ENCODE measurements around the gene CHRNA1. TPM values are rescaled to one million over a fixed set of nuclear protein-coding genes. Genes with fewer than 3 reads are reported as not detected.

CHRNA1 gene
- polyA plus RNA-seq, 1 of the 3 experiments (the other 2 are of a cell fraction), result 0.02 TPM

DNA sequence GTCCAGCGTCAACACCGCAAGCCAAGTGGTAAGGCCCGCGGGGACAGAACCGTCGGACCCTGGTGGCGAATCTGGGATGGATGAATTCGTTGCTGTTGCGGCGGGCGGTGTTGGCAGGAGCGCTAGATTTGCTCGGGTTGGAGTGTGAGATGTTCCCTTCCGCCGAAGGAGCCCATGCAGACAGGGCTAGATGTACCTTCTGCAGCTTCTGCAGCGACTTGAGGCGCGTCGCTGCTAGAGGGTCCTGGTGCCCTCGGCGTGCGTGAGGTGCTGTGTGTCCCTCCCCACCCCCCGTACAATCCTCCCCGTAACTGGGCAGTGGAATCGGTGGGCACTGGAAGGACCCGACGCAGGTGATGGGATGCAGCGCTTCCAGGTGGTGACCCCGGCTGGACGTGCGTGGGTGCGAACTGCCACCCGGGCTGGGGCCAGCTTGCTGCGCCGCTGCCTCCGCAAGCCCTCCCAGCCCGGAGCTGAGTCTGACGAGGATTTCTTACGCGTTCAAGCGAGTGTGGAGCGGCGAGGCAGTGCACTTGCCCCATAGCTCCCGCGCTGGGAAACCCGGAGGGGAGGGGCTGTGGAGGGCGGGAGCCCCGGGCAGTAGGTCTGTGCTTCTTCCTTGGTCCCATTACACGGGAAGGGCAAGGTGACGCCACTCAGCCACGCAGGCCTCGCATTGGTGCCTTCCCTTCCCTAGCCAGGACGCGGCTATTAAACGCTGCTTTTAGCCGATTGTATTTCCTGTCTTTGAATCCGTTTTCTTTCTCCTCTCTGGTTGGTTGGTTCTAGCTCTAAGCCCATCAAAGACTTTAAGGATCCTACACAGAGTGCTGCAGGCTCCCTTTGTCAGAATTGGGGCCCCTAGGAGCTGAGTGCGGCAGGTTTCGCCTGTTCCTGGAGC, 34.2 kb downstream of the CHRNA1 start:
- 43% methylated on average over 19 of the region's 59 CpGs for WGBS (ENCODE audit: low lambda C conversion rate)
- TF ChIP-seq, protein P1, sequence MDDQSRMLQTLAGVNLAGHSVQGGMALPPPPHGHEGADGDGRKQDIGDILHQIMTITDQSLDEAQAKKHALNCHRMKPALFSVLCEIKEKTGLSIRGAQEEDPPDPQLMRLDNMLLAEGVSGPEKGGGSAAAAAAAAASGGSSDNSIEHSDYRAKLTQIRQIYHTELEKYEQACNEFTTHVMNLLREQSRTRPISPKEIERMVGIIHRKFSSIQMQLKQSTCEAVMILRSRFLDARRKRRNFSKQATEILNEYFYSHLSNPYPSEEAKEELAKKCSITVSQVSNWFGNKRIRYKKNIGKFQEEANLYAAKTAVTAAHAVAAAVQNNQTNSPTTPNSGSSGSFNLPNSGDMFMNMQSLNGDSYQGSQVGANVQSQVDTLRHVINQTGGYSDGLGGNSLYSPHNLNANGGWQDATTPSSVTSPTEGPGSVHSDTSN (IDR thresholded peaks at IDR 0.05), result no peak
- TF ChIP-seq USF2 (IDR thresholded peaks at IDR 0.05; ENCODE audit: borderline replicate concordance, low read depth, low read length) (no peak), MXI1 (IDR thresholded peaks at IDR 0.05; ENCODE audit: low read depth, low read length) (no peak), YY1 (IDR thresholded peaks at IDR 0.05; ENCODE audit: low read depth) (no peak), EZH2phosphoT487 (IDR thresholded peaks at IDR 0.05; ENCODE audit: borderline replicate concordance, low read depth) (no peak), MEF2A (IDR thresholded peaks at IDR 0.05; ENCODE audit: borderline replicate concordance, low read depth) (no peak), SIN3A (IDR thresholded peaks at IDR 0.05; ENCODE audit: borderline replicate concordance, low read depth, low read length) (no peak), FOXM1 (IDR thresholded peaks at IDR 0.05; ENCODE audit: low read depth) (no peak)
- TF ChIP-seq, protein P2, sequence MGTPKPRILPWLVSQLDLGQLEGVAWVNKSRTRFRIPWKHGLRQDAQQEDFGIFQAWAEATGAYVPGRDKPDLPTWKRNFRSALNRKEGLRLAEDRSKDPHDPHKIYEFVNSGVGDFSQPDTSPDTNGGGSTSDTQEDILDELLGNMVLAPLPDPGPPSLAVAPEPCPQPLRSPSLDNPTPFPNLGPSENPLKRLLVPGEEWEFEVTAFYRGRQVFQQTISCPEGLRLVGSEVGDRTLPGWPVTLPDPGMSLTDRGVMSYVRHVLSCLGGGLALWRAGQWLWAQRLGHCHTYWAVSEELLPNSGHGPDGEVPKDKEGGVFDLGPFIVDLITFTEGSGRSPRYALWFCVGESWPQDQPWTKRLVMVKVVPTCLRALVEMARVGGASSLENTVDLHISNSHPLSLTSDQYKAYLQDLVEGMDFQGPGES (IDR thresholded peaks at IDR 0.05; ENCODE audit: low read depth, low read length), result no peak
- POLR2A ChIA-PET, result no interaction called here

DNA sequence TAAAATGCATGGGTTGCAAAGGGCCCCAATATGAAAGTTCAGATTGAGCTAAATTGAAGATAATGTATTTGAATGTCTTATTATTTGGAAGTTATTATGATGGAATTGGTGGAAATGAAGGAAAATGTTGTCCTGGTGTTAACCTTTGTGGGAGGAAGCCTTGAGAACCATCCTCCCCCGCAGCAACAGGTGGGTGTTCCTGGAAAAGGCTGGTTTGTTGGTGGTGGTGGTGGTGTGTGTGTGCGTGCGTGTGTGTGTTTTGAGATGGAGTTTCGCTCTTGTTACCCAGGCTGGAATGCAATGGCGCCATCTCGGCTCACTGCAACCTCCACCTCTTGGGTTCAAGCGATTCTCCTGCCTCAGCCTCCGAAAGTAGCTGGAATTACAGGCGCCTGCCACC, 36.2 kb downstream of the CHRNA1 start:
- H3K27me3 ChIP-seq (ENCODE audit: insufficient read depth), result peaks cover 21% of the 10 kb centered on the region; the same call in 1 of the 2 replicates
- H3F3A ChIP-seq (replicated peaks; ENCODE audit: insufficient read depth), result no peaks in the 10 kb centered on the region
- no peak for DNase-seq
- no peak overlapping the region for H3K27ac ChIP-seq (ENCODE audit: low read depth in 2 of 2, low read length in 1 of 2)
- H3K36me3 ChIP-seq (replicated peaks in 1 of 2; ENCODE audit: control insufficient read depth in 1 of 2, insufficient read depth in 2 of 2, low read length in 1 of 2), result no peaks in the 10 kb centered on the region
- no peaks in the 10 kb centered on the region for H4K20me1 ChIP-seq (ENCODE audit: insufficient read depth)
- peaks cover 0 to 8% of the 10 kb centered on the region in 2 experiments; a peak in 1 of 4 replicates for H3K4me1 ChIP-seq (ENCODE audit: control insufficient read depth in 1 of 2, insufficient read depth in 2 of 2, low read depth in 1 of 2, low read length in 1 of 2)
- no peak overlapping the region for H2AFZ ChIP-seq (ENCODE audit: low read depth)
- ChIA-PET CTCF (interaction anchor here (5.4 kb wide), 1 partner anchor 30 kb away, joined by 29 read pairs; no protein-coding TSS in a partner anchor), POLR2A (no interaction called here)
- no peak overlapping the region for H3K4me2 ChIP-seq
- 94% methylated on average over 9 of the region's 9 CpGs for WGBS (ENCODE audit: low lambda C conversion rate)
- no peaks in the 10 kb centered on the region for H3K79me2 ChIP-seq (ENCODE audit: insufficient read depth)
- H3K9me2 ChIP-seq, result no peaks in the 10 kb centered on the region
- TF ChIP-seq USF2 (IDR thresholded peaks at IDR 0.05; ENCODE audit: borderline replicate concordance, low read depth, low read length), result no peak
- no peak for TF ChIP-seq RAD21 (IDR thresholded peaks at IDR 0.05; ENCODE audit: low read length)
- TF ChIP-seq, protein P3, sequence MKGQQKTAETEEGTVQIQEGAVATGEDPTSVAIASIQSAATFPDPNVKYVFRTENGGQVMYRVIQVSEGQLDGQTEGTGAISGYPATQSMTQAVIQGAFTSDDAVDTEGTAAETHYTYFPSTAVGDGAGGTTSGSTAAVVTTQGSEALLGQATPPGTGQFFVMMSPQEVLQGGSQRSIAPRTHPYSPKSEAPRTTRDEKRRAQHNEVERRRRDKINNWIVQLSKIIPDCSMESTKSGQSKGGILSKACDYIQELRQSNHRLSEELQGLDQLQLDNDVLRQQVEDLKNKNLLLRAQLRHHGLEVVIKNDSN (IDR thresholded peaks at IDR 0.05; ENCODE audit: borderline replicate concordance, low read depth), result no peak
- TF ChIP-seq MEF2A (IDR thresholded peaks at IDR 0.05; ENCODE audit: borderline replicate concordance, low read depth), result no peak
- TF ChIP-seq NFIC (IDR thresholded peaks at IDR 0.05; ENCODE audit: borderline replicate concordance), result no peak
- no peak for TF ChIP-seq ELF1 (IDR thresholded peaks at IDR 0.05)
- no peaks in the 10 kb centered on the region for H3K9me3 ChIP-seq
- H3K9ac ChIP-seq, result no peak overlapping the region
- no peak overlapping the region for H3K4me3 ChIP-seq (ENCODE audit: low read depth in 2 of 2, low read length in 1 of 2)

More for the DNA sequence above, 34.2 kb downstream of the CHRNA1 start:
- Histone ChIP-seq H3K4me3 (ENCODE audit: low read depth in 2 of 2, low read length in 1 of 2) (peak overlapping the region; percentile 40 to 50), H3K36me3 (replicated peaks in 1 of 2; ENCODE audit: control insufficient read depth in 1 of 2, insufficient read depth in 2 of 2, low read length in 1 of 2) (no peaks in the 10 kb centered on the region), H3K79me2 (ENCODE audit: insufficient read depth) (no peaks in the 10 kb centered on the region), H3K27ac (ENCODE audit: low read depth in 2 of 2, low read length in 1 of 2) (no peak overlapping the region), H4K20me1 (ENCODE audit: insufficient read depth) (no peaks in the 10 kb centered on the region), H3K4me2 (peak overlapping the region; percentile 68), H3K9me2 (no peaks in the 10 kb centered on the region), H3K9me3 (no peaks in the 10 kb centered on the region), H3F3A (replicated peaks; ENCODE audit: insufficient read depth) (no peaks in the 10 kb centered on the region), H2AFZ (ENCODE audit: low read depth) (peak overlapping the region; percentile 56; the same call in 1 of the 2 replicates), H3K4me1 (ENCODE audit: control insufficient read depth in 1 of 2, insufficient read depth in 2 of 2, low read depth in 1 of 2, low read length in 1 of 2) (peaks cover 0 to 8% of the 10 kb centered on the region in 2 experiments; a peak in 1 of 4 replicates), H3K27me3 (ENCODE audit: insufficient read depth) (peaks cover 21% of the 10 kb centered on the region; the same call in 1 of the 2 replicates), H3K9ac (no peak overlapping the region)
- DNase-seq, result peak; percentile 77
- CTCF ChIA-PET, result interaction anchor here (1.0 to 5.4 kb wide), 5 partner anchors 16 to 255 kb away, joined by 3 to 29 read pairs (median 4); no protein-coding TSS in a partner anchor
